ENCODE measurements around the gene CPXM2. TPM values are rescaled to one million over a fixed set of nuclear protein-coding genes. Genes with fewer than 3 reads are reported as not detected.

Gene CPXM2
- total and polyA plus RNA-seq, 10 of the 15 experiments (the other 5 are each of a cell fraction or from before 2014, with no cell fraction given), result 0.08 to 1.1 (median 0.58) TPM

- Histone ChIP-seq H4K20me1 (ENCODE audit: control insufficient read depth, insufficient read depth) (no peaks in the 10 kb centered on the region), H3K4me2 (ENCODE audit: control insufficient read depth, insufficient read depth) (no peak overlapping the region), H3K36me3 (ENCODE audit: control insufficient read depth in 2 of 2, insufficient read depth in 2 of 2, low read length in 1 of 2) (no peaks in the 10 kb centered on the region), H3K27me3 (replicated peaks in 1 of 2; ENCODE audit: control insufficient read depth in 2 of 2, insufficient read depth in 2 of 2, low read length in 1 of 2) (no peaks in the 10 kb centered on the region; a peak in 1 of 4 replicates), H3K27ac (ENCODE audit: control insufficient read depth, insufficient read depth) (no peak overlapping the region), H3K79me2 (ENCODE audit: control insufficient read depth, insufficient read depth, low read length) (no peaks in the 10 kb centered on the region), H3K4me3 (no peak overlapping the region), H3K9ac (ENCODE audit: control insufficient read depth, insufficient read depth, low read length) (no peak overlapping the region), H2AFZ (ENCODE audit: control insufficient read depth, low read depth, low read length) (no peak overlapping the region), H3K4me1 (ENCODE audit: control insufficient read depth, insufficient read depth, low read length) (no peaks in the 10 kb centered on the region), H3K9me3 (replicated peaks; ENCODE audit: control insufficient read depth, insufficient read depth, low read length) (no peaks in the 10 kb centered on the region)
- intact Hi-C loops (cut with micrococcal nuclease; ENCODE audit: unreplicated experiment) (no loop called here), in situ Hi-C loops (cut with MboI) (no loop called here)
- no TSS peak for BruUV-seq (replicated peaks)
- ATAC-seq (no peak), DNase-seq (ENCODE audit: low read depth, low spot score) (no peak), FAIRE-seq (no peak)
- ChIA-PET POLR2A (no interaction called here), SMC1A (ENCODE audit: uncharacterized antibody, unreplicated experiment) (no interaction called here), CTCF (interaction anchor here (1.5 kb wide), 1 partner anchor 8 kb away, joined by 6 read pairs; no protein-coding TSS in a partner anchor), RAD21 (ENCODE audit: unreplicated experiment) (no interaction called here)
- no peak for TF ChIP-seq TARDBP (IDR thresholded peaks at IDR 0.05; ENCODE audit: borderline replicate concordance)
- no peak for TF ChIP-seq MEF2B (IDR thresholded peaks at IDR 0.05; ENCODE audit: partially characterized antibody, poor library complexity, severe bottlenecking)
- no peak for TF ChIP-seq ZNF217 (IDR thresholded peaks at IDR 0.05)
- no peak for TF ChIP-seq ZNF207 (IDR thresholded peaks at IDR 0.05; ENCODE audit: borderline replicate concordance)
- no peak for TF ChIP-seq CHD2 (IDR thresholded peaks at IDR 0.05; ENCODE audit: borderline replicate concordance, low read depth, low read length)
- no peak for TF ChIP-seq NFXL1 (IDR thresholded peaks at IDR 0.05; ENCODE audit: borderline replicate concordance)
- TF ChIP-seq SMAD1 (IDR thresholded peaks at IDR 0.05; ENCODE audit: low read depth, partially characterized antibody), result no peak
- no peak for TF ChIP-seq KDM1A (IDR thresholded peaks at IDR 0.05; ENCODE audit: borderline replicate concordance)
- WGBS (ENCODE audit: insufficient coverage, insufficient replicate concordance, low lambda C conversion rate, missing lambda C conversion rate), result 3% methylated on average over 4 of the region's 5 CpGs
Measured at GRCh38 chr10:123884907-123885381, 6.7 kb downstream of the CPXM2 start.

GRCh38 chr10:123884351-123884906 lies 7.2 kb downstream of the CPXM2 start:
- ATAC-seq (no peak), FAIRE-seq (no peak), DNase-seq (ENCODE audit: low read depth, low spot score) (no peak)
- H3K36me3 ChIP-seq (ENCODE audit: control insufficient read depth in 2 of 2, insufficient read depth in 2 of 2, low read length in 1 of 2), result no peaks in the 10 kb centered on the region
- no TSS peak for BruUV-seq (replicated peaks)
- ChIA-PET POLR2A (no interaction called here), SMC1A (ENCODE audit: uncharacterized antibody, unreplicated experiment) (no interaction called here), CTCF (no interaction called here), RAD21 (ENCODE audit: unreplicated experiment) (no interaction called here)
- TF ChIP-seq ZBTB11 (CRISPR knock-in tag; IDR thresholded peaks at IDR 0.05), result no peak
- no peak overlapping the region for H3K27ac ChIP-seq (ENCODE audit: control insufficient read depth, insufficient read depth)
- no peak overlapping the region for H3K4me2 ChIP-seq (ENCODE audit: control insufficient read depth, insufficient read depth)
- no peaks in the 10 kb centered on the region for H3K79me2 ChIP-seq (ENCODE audit: control insufficient read depth, insufficient read depth, low read length)
- no peaks in the 10 kb centered on the region for H4K20me1 ChIP-seq (ENCODE audit: control insufficient read depth, insufficient read depth)
- in situ Hi-C loops (cut with MboI) (no loop called here), intact Hi-C loops (cut with micrococcal nuclease; ENCODE audit: unreplicated experiment) (no loop called here)
- no peak overlapping the region for H3K4me3 ChIP-seq
- no peaks in the 10 kb centered on the region for H3K9me3 ChIP-seq (replicated peaks; ENCODE audit: control insufficient read depth, insufficient read depth, low read length)
- H3K27me3 ChIP-seq (replicated peaks in 1 of 2; ENCODE audit: control insufficient read depth in 2 of 2, insufficient read depth in 2 of 2, low read length in 1 of 2), result no peaks in the 10 kb centered on the region; a peak in 1 of 4 replicates
- 39% methylated on average over 7 of the region's 7 CpGs for WGBS (ENCODE audit: insufficient coverage, insufficient replicate concordance, low lambda C conversion rate, missing lambda C conversion rate)
- H2AFZ ChIP-seq (ENCODE audit: control insufficient read depth, low read depth, low read length), result no peak overlapping the region
- H3K4me1 ChIP-seq (ENCODE audit: control insufficient read depth, insufficient read depth, low read length), result no peaks in the 10 kb centered on the region
- no peak overlapping the region for H3K9ac ChIP-seq (ENCODE audit: control insufficient read depth, insufficient read depth, low read length)
